H1 (cell line): ENCODE results near the gene HLA-DPB1. TPM values are rescaled to one million over a fixed set of nuclear protein-coding genes. Genes with fewer than 3 reads are reported as not detected.

Source experiments
- CTCF ChIA-PET: fragments of 300-600 bp; sonication (Branson Sonifier 250); formaldehyde crosslinking; loops from one replicate; lab custom pipeline; 2021; ENCODE audit not compliant: partially characterized antibody; lab: Charles Lee
- POLR2A ChIA-PET: fragments of 300-600 bp; sonication (Branson Sonifier 250); formaldehyde crosslinking; loops from one replicate; lab custom pipeline; 2021; ENCODE audit warnings: inconsistent platforms; ENCODE audit not compliant: partially characterized antibody; lab: Charles Lee
- DNase-seq, 2 experiments: peaks; one replicate each; pipeline versions ENCODE4 v3.0.0 to v3.0.0-alpha.2; 2010 to 2022; ENCODE audit warnings: low spot score in 2 of 2, low read depth in 1 of 2, mixed read lengths in 1 of 2
- FAIRE-seq: peaks from 2 replicates; lab custom pipeline; 2011; peaks lifted over from hg19 to GRCh38; lab: Jason Lieb, UNC
- H2AFZ ChIP-seq: 2 replicates; pipeline ENCODE4 v1.8.1; 2012; ENCODE audit warnings: low read length, inconsistent platforms
- H2AK5ac ChIP-seq: 2 replicates; pipeline ENCODE4 v1.6.1; 2013; ENCODE audit warnings: low read depth, low read length
- H2BK120ac ChIP-seq: replicated peaks from 2 replicates; pipeline ENCODE3; 2013; ENCODE audit warnings: low read depth, low read length, inconsistent platforms
- H2BK12ac ChIP-seq: 2 replicates; pipeline ENCODE4 v1.6.1; 2013; ENCODE audit warnings: low read depth, low read length
- H2BK15ac ChIP-seq: 2 replicates; pipeline ENCODE4 v1.6.1; 2013; ENCODE audit warnings: low read length
- H2BK20ac ChIP-seq: 2 replicates; pipeline ENCODE4 v1.6.1; 2013; ENCODE audit warnings: low read length
- H2BK5ac ChIP-seq: 2 replicates; pipeline ENCODE4 v1.6.1; 2013; ENCODE audit warnings: low read depth, low read length
- H3K14ac ChIP-seq: 2 replicates; pipeline ENCODE4 v1.6.1; 2013; ENCODE audit warnings: inconsistent platforms; ENCODE audit not compliant: insufficient read length
- H3K18ac ChIP-seq: 2 replicates; pipeline ENCODE4 v1.6.1; 2013; ENCODE audit warnings: low read length; ENCODE audit errors: extremely low read depth
- H3K23ac ChIP-seq: 2 replicates; pipeline ENCODE4 v1.6.1; 2013; ENCODE audit warnings: inconsistent platforms; ENCODE audit not compliant: insufficient read length
- H3K23me2 ChIP-seq: 2 replicates; pipeline ENCODE4 v1.6.1; 2013; ENCODE audit warnings: low read depth, low read length
- H3K27ac ChIP-seq: 2 replicates; pipeline ENCODE4 v1.6.1; 2011; ENCODE audit warnings: low read depth, low read length, inconsistent platforms
- H3K27me3 ChIP-seq, 4 experiments: replicated peaks in 1 of 4; 1 replicate in 1 of 4; 2 replicates in 3 of 4; pipeline versions ENCODE4 v1.6.1 to v1.8.1; 2011 to 2013; ENCODE audit warnings: low read length in 3 of 4, mild to moderate bottlenecking in 3 of 4, inconsistent platforms in 2 of 4, mixed read lengths in 2 of 4, moderate library complexity in 1 of 4; ENCODE audit not compliant: control insufficient read depth in 3 of 4, insufficient read depth in 3 of 4; ENCODE audit errors: extremely low read depth in 1 of 4
- H3K36me3 ChIP-seq, 4 experiments: 2 replicates each; pipeline versions ENCODE4 v1.6.1 to v1.8.1; 2011 to 2013; ENCODE audit warnings: mild to moderate bottlenecking in 4 of 4, low read length in 3 of 4, moderate library complexity in 2 of 4, control low read depth in 1 of 4, inconsistent platforms in 1 of 4; ENCODE audit not compliant: insufficient read depth in 4 of 4, control insufficient read depth in 2 of 4
- H3K4ac ChIP-seq: replicated peaks from 2 replicates; pipeline ENCODE3; 2013; ENCODE audit warnings: low read length, low read depth, mixed read lengths, inconsistent platforms; ENCODE audit not compliant: insufficient read length
- H3K4me1 ChIP-seq, 4 experiments: replicated peaks in 1 of 4; 1 replicate in 1 of 4; 2 replicates in 3 of 4; pipeline versions ENCODE4 v1.6.1 to v1.8.1; 2011 to 2013; ENCODE audit warnings: low read length in 3 of 4, inconsistent platforms in 2 of 4, mixed read lengths in 1 of 4; ENCODE audit not compliant: insufficient read depth in 4 of 4, control insufficient read depth in 3 of 4
- H3K4me2 ChIP-seq, 2 experiments: 2 replicates each; pipeline versions ENCODE4 v1.6.1 to v1.8.1; 2011 to 2013; ENCODE audit warnings: low read depth in 2 of 2, low read length in 2 of 2, control low read depth in 1 of 2, inconsistent platforms in 1 of 2, mild to moderate bottlenecking in 1 of 2; ENCODE audit not compliant: insufficient read depth in 1 of 2
- H3K4me3 ChIP-seq, 4 experiments: fragments of 200-600, 300-600 bp in 1 of 4; sonication (generic), shearing (Covaris generic), sonication (Bioruptor Twin) in 1 of 4; 2 replicates each; pipeline versions ENCODE4 v1.5.1 to v1.8.1; 2011 to 2016; ENCODE audit warnings: low read length in 4 of 4, low read depth in 3 of 4, control low read depth in 2 of 4, inconsistent platforms in 2 of 4, mild to moderate bottlenecking in 2 of 4, mixed read lengths in 1 of 4, moderate library complexity in 1 of 4; ENCODE audit not compliant: insufficient read depth in 2 of 4; ENCODE audit errors: extremely low read depth in 1 of 4
- H3K56ac ChIP-seq: replicated peaks from 2 replicates; pipeline ENCODE3; 2013; ENCODE audit warnings: low read depth, mild to moderate bottlenecking, mixed read lengths, low read length, inconsistent platforms; ENCODE audit not compliant: insufficient read length
- H3K79me1 ChIP-seq: 2 replicates; pipeline ENCODE4 v1.6.1; 2013; ENCODE audit warnings: low read depth, low read length, control low read depth
- H3K79me2 ChIP-seq, 2 experiments: 2 replicates each; pipeline versions ENCODE4 v1.6.1 to v1.8.1; 2012 to 2013; ENCODE audit warnings: low read length in 2 of 2, mild to moderate bottlenecking in 2 of 2, inconsistent platforms in 1 of 2; ENCODE audit not compliant: insufficient read depth in 2 of 2, control insufficient read depth in 1 of 2
- H3K9ac ChIP-seq, 4 experiments: replicated peaks in 1 of 4; 1 replicate in 1 of 4; 2 replicates in 3 of 4; pipeline versions ENCODE4 v1.6.1 to v1.8.1; 2011 to 2013; ENCODE audit warnings: low read depth in 3 of 4, low read length in 3 of 4, control low read depth in 2 of 4, mild to moderate bottlenecking in 2 of 4, moderate library complexity in 2 of 4, inconsistent platforms in 1 of 4; ENCODE audit errors: extremely low read depth in 1 of 4
- H3K9me3 ChIP-seq, 2 experiments: 2 replicates each; pipeline versions ENCODE4 v1.6.1 to v1.8.1; 2012 to 2013; ENCODE audit warnings: mild to moderate bottlenecking in 2 of 2, moderate library complexity in 2 of 2, control low read depth in 1 of 2, inconsistent platforms in 1 of 2, low read depth in 1 of 2, low read length in 1 of 2, mixed read lengths in 1 of 2; ENCODE audit not compliant: insufficient read depth in 2 of 2
- H4K20me1 ChIP-seq, 2 experiments: replicated peaks in 1 of 2; 2 replicates each; pipeline versions ENCODE3 to v1.8.1; 2011 to 2013; ENCODE audit warnings: inconsistent platforms in 2 of 2, low read length in 2 of 2, mild to moderate bottlenecking in 1 of 2; ENCODE audit not compliant: insufficient read depth in 2 of 2, control insufficient read depth in 1 of 2
- H4K5ac ChIP-seq: 2 replicates; pipeline ENCODE4 v1.6.1; 2013; ENCODE audit warnings: low read length, low read depth, mixed read lengths, inconsistent platforms; ENCODE audit not compliant: insufficient read length
- H4K8ac ChIP-seq: 2 replicates; pipeline ENCODE4 v1.8.0; 2013; ENCODE audit warnings: mild to moderate bottlenecking, moderate library complexity, low read length, inconsistent platforms; ENCODE audit not compliant: insufficient read depth; ENCODE audit errors: extremely low read depth
- H4K91ac ChIP-seq: replicated peaks from 2 replicates; pipeline ENCODE3; 2013; ENCODE audit warnings: low read length, mixed read lengths, inconsistent platforms; ENCODE audit not compliant: insufficient read length
- POLR2A ChIP-seq, 2 experiments: IDR thresholded peaks; 1 replicate in 1 of 2; 2 replicates in 1 of 2; pipeline ENCODE4 v1.6.1; 2011; ENCODE audit warnings: low read depth in 2 of 2, low read length in 2 of 2, mild to moderate bottlenecking in 2 of 2; ENCODE audit errors: control extremely low read depth in 1 of 2
- POLR2AphosphoS5 ChIP-seq: IDR thresholded peaks from 2 replicates; pipeline ENCODE4 v1.6.1; 2011; ENCODE audit warnings: low read depth, low read length
- SAP30 ChIP-seq: fragments of 300-600 bp; sonication (generic); IDR thresholded peaks from 2 replicates; pipeline ENCODE4 v1.7.1; 2012; ENCODE audit warnings: low read length, moderate library complexity, mild to moderate bottlenecking, inconsistent platforms; ENCODE audit not compliant: insufficient read depth, insufficient replicate concordance
- SIN3A ChIP-seq, 2 experiments: IDR thresholded peaks in 1 of 2; conservative IDR thresholded peaks in 1 of 2; 2 replicates each; pipeline ENCODE4 v1.6.1; 2011 to 2012; ENCODE audit warnings: low read length in 2 of 2, improper control_type of control experiment in 1 of 2, low read depth in 1 of 2, mild to moderate bottlenecking in 1 of 2
- SRF ChIP-seq: IDR thresholded peaks from 2 replicates; pipeline ENCODE4 v1.6.1; 2011; ENCODE audit warnings: mild to moderate bottlenecking, low read depth, low read length, moderate library complexity
- TBP ChIP-seq: IDR thresholded peaks from 2 replicates; pipeline ENCODE4 v1.6.1; 2011; ENCODE audit warnings: low read depth, low read length, improper control_type of control experiment
- WGBS, 2 experiments: shearing (Covaris generic) in 1 of 2; methylation state at CpG; one replicate each; pipeline versions ENCODE4 v1.1.6 to v1.1.7; 2013 to 2015; ENCODE audit warnings: low lambda C conversion rate in 2 of 2, mixed read lengths in 2 of 2, inconsistent platforms in 1 of 2, low coverage in 1 of 2, missing lambda C conversion rate in 1 of 2; ENCODE audit not compliant: insufficient replicate concordance in 2 of 2, insufficient coverage in 1 of 2, insufficient read length in 1 of 2; ENCODE audit errors: extremely low coverage in 1 of 2, missing lambda C conversion rate in 1 of 2; 5-methylcytosine and 5-hydroxymethylcytosine counted together
- polyA plus RNA-seq, 7 experiments: library from polyadenylated mRNA; depleted of rRNA in 3 of 7; stranded (reverse) in 5 of 7; unstranded in 2 of 7; fragments of >200 nt in 5 of 7; fragments of 200-250 nt in 2 of 7; gene quantifications; 1 replicate in 5 of 7; 2 replicates in 1 of 7; 4 replicates in 1 of 7; pipeline versions ENCODE4 v1.2.1 to v1.2.3, GENCODE V29; 2011 to 2013; ENCODE audit warnings: missing spikeins in 2 of 7, mixed read lengths in 2 of 7
- total RNA-seq: library from RNA; stranded (reverse); fragmentation: NEBNext Ultra II Directional; extraction: Animal tissue kit (Norgen Biotek cat#: 25700); gene quantifications from 2 replicates; pipeline ENCODE4 v1.2.1, GENCODE V29; 2021
- TF ChIP-seq, protein P1 (sequence below): IDR thresholded peaks from 2 replicates; pipeline ENCODE4 v1.6.1; 2012; ENCODE audit warnings: inconsistent platforms
- TF ChIP-seq, protein P2 (sequence below): IDR thresholded peaks from 2 replicates; pipeline ENCODE4 v1.6.1; 2012; ENCODE audit warnings: low read length, inconsistent platforms

HLA-DPB1 gene
- total and polyA plus RNA-seq, 2 of the 8 experiments (the other 6 are each of a cell fraction or from before 2014, with no cell fraction given) = 32.3 to 58.8 TPM

- FAIRE-seq = no peak
- Histone ChIP-seq H3K79me1 (no peaks in the 10 kb centered on the region), H2BK120ac (peak overlapping the region; percentile 27), H3K4me1 (peaks cover 2 to 21% (median 9%) of the 10 kb centered on the region in 4 experiments; a peak in 6 of 7 replicates), H4K8ac (no peak overlapping the region), H3K18ac (peak overlapping the region; percentile 91), H3K14ac (no peak overlapping the region), H3K27ac (peak overlapping the region; percentile 98), H2AK5ac (no peak overlapping the region; the same call in 1 of the 2 replicates), H2BK15ac (peak overlapping the region; percentile 95; the same call in 1 of the 2 replicates), H4K91ac (peak overlapping the region; percentile 6), H3K4ac (peak overlapping the region; percentile 8), H2BK5ac (peak overlapping the region; percentile 100), H4K20me1 (no peaks in the 10 kb centered on the region), H3K27me3 (no peaks in the 10 kb centered on the region), H3K23me2 (peaks cover 10% of the 10 kb centered on the region)
- DNase-seq = peak; percentile 46 to 70
- TF ChIP-seq TBP = no peak; the same call in 1 of the 2 replicates
- 0 out of 2 replicates have a peak, but pooled peaks have one; percentile 69 for TF ChIP-seq POLR2AphosphoS5
- TF ChIP-seq SRF = no peak
- peak; percentile 52 to 79; a peak in 2 of 4 replicates for TF ChIP-seq SIN3A (conservative IDR thresholded peaks at IDR 0.05 in 1 of 2, IDR thresholded peaks at IDR 0.05 in 1 of 2; ENCODE audit: low read depth in 1 of 2, low read length in 2 of 2)
- TF ChIP-seq POLR2A (IDR thresholded peaks at IDR 0.05; ENCODE audit: control extremely low read depth in 1 of 2, low read depth in 2 of 2, low read length in 2 of 2) = peak in 1 of 2 experiments; percentile 31; a peak in 1 of 3 replicates
- TF ChIP-seq, protein P1, sequence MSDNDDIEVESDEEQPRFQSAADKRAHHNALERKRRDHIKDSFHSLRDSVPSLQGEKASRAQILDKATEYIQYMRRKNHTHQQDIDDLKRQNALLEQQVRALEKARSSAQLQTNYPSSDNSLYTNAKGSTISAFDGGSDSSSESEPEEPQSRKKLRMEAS = peak; percentile 11; the same call in 1 of the 2 replicates
- TF ChIP-seq SAP30 = peak; percentile 30
- TF ChIP-seq, protein P2, sequence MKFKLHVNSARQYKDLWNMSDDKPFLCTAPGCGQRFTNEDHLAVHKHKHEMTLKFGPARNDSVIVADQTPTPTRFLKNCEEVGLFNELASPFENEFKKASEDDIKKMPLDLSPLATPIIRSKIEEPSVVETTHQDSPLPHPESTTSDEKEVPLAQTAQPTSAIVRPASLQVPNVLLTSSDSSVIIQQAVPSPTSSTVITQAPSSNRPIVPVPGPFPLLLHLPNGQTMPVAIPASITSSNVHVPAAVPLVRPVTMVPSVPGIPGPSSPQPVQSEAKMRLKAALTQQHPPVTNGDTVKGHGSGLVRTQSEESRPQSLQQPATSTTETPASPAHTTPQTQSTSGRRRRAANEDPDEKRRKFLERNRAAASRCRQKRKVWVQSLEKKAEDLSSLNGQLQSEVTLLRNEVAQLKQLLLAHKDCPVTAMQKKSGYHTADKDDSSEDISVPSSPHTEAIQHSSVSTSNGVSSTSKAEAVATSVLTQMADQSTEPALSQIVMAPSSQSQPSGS = 0 out of 2 replicates have a peak, but pooled peaks have one; percentile 60
- TF ChIP-seq, all 59 proteins: peak for 6
- Histone ChIP-seq H3K9ac (peak overlapping the region in 3 of 4 experiments; percentile 79 to 97 (median 93); a peak in 6 of 7 replicates), H3K79me2 (peaks cover 11 to 33% of the 10 kb centered on the region in 2 experiments; a peak in 3 of 4 replicates), H4K5ac (peak overlapping the region; percentile 7), H3K23ac (no peak overlapping the region), H3K4me3 (peak overlapping the region; percentile 82 to 96 (median 92)), H3K4me2 (peak overlapping the region; percentile 80 to 97), H2BK20ac (peak overlapping the region; percentile 2; the same call in 1 of the 2 replicates), H3K36me3 (no peaks in the 10 kb centered on the region), H2BK12ac (peak overlapping the region; percentile 98), H2AFZ (no peak overlapping the region), H3K9me3 (no peaks in the 10 kb centered on the region), H3K56ac (peak overlapping the region; percentile 96)
- WGBS, 2 experiments = 2% methylated on average over 6 of the region's 6 CpGs; no CpG with 5 or more reads in 1 of the 2 experiments
- ChIA-PET CTCF (interaction anchor here (0.7 to 2.9 kb wide), 13 partner anchors 8 to 116 kb away, joined by 3 to 13 read pairs (median 5); no protein-coding TSS in a partner anchor), POLR2A (interaction anchor here (0.6 to 6.6 kb wide), 25 partner anchors 9 to 162 kb away, joined by 3 to 113 read pairs (median 8); partner anchors contain the start of genes B3GALT4, BRD2, HLA-DOA and HLA-DPA1)
Observed at GRCh38 chr6:33116417-33116816, 40.6 kb downstream of the HLA-DPB1 start.
